CD4-positive, alpha-beta T cell treated with Interleukin-2 at 100 ng/mL for 4 hours (primary cell): Measurements from ENCODE around the gene CNOT8.
A peak's percentile ranks its signal among the peaks of the same experiment; 100 is the strongest.
"Not testable (repeated sequence)": the region's sequence is repeated elsewhere in the genome, so short reads cannot be mapped to it uniquely, and the experiment has no call there.

Source experiments
- DNase-seq: peaks from one replicate; pipeline ENCODE4 v3.0.0-alpha.2; 2020; ENCODE audit warnings: low spot score

Gene CNOT8

DNA sequence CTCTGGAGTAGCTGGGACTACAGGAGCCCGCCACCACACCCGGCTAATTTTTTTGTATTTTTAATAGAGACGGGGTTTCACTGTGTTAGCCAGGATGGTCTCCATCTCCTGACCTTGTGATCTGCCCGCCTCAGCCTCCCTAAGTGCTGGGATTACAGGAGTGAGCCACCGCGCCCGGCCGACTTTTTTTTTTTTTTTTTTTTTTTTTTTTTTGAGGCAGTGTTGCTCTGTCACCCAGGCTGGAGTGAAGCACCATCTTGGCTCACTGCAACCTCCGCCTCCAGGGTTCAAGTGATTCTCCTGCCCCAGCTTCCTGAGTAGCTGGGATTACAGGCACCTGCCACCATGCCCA is 22.8 kb upstream of the CNOT8 start:
- DNase-seq = not testable (repeated sequence)

- no peak for DNase-seq
Measured at GRCh38 chr5:154836225-154836624, 22.2 kb upstream of the CNOT8 start.

DNA sequence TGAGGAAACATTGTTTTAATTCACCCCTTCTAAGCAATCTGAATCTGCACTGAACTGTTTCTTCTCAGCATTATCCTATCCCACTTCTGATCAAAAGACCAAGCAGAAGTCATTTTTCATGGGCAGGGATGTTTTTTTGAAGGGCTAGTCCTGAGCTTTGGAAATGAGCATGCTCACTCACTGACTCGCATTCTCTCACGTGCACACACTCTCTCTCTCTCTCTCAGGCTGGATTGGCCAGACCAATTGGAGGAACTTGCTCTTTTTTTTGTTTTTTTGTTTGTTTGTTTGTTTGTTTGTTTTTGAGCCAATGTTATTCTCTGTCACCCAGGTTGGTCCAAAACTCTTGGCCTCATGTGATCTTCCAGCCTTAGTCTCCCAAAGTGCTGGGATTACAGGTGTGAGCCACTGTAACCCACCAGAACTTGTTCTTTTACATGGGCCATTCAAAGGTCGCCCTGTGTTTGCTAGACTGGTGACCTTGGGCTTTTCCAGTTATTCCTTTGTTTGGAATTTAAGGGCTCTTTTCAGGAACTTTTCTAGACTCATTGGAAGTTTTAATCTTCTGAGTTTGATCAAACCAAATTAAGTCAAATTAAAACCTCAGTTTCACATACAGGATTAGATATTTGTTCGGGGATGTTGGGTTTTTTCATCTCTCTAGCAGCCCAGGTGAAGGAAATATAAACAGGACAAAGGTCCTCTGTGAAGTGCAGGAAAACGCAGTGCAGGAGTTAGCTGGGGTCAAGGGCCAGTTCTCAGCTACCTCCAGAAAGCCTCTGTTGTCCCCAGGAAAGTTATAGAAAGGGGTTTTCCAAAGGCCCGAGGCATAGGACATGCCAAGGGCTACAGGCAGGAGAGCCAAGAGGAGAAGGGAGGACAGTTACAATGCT is 21.2 kb upstream of the CNOT8 start:
- no peak for DNase-seq

GRCh38 chr5:154840435-154841272 is 17.8 kb upstream of the CNOT8 start:
- DNase-seq = no peak

DNA sequence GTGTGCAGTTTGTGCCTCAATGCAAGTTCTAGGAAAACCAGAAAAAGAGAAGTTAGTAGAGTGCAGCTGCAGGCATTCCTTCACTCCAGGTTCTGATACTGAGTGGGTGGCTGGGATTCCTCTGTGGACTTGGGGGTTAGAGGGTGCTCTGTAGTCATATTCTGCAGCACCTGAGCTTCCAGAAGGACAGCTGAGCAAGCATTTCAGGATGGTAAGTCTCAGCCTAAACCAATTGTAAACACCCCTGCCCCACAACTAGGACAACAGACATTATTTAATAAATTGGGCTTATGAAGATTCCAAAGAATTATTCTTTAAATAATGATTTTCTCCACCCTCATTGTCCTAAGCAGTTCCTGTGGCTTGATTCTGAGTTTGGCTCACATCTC is 17.2 kb upstream of the CNOT8 start:
- no peak for DNase-seq

GRCh38 chr5:154842689-154843530 is 15.5 kb upstream of the CNOT8 start:
- DNase-seq = no peak

DNA sequence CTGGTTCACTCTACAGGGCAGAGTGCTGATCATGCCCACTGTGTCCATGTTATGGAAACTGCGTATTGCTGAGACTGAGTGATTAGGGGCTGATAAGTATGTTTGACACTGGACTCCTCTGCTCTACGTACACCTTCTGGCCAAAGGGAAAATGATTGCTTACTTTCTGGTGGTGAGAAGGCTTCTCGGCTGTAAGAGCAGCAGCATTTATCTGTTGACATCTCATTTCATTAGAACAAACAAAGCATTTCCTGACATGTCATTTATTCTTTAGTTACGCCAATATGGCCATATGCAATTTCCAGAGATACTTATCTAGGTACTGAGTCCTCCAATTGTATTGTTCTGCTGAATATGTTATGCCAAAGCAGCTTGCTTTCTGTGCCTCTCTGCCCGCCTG is 13.6 kb upstream of the CNOT8 start:
- no peak for DNase-seq

- no peak for DNase-seq
Measured at GRCh38 chr5:154849264-154849785, 9.1 kb upstream of the CNOT8 start.

DNA sequence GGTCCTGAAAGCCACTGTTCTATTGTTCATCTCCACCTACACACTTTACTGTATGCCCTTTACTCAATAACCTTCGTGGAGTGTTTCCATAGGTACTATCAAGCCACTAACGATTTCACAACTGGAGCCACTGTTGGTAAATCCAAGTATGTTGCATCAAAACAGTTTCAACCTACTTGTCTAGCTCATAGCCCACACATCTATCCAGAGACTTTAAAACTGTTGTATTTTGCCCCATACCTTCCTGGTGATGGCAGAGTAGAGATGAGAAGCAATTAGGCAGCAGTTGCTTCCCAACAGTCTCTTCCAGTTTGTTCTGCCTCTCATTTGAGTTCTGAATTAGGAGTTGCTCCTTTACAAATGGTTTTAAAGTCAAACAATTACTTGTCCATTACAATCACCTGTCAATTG is 8.6 kb upstream of the CNOT8 start:
- no peak for DNase-seq

DNA sequence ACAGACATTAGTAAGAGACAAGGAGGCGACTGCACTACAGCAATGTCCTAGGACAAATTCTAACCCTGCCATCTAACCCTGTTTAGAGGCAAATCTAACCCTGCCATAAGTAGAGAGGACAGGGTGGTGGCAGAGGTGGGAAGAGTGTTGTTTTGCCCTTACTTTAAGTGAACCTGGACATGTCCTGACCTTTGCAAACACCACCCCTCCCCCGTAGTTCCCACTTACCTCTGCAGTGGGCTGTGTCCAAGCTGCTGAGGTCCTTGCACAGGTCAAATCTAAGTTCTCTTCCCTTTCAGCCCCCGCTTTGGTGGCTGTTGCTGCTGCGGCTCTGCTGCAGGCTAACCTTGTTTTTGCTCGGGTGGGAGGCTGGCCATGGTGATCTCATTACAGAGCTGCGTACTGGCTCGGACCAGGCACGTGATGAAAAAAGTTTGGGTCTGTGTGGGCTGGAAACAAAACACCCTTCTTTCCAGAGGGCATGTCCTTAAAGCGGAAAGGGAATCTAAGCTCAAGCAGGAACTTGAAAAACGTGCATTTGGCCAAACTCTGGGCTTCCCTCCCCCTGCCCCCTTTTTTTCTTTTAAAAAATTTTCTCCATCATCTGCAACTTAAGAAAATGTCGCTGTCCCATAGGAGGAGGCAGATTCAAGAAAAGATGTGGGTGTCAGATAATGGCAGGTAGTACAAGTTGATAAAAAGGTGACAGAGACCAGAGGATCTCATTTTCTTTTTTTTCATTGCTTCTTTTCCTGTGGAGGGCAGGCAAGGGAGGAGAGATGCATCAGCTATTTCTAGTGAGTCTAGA is 8.0 kb upstream of the CNOT8 start, which contains the start of gene FAXDC2:
Gene FAXDC2 (minus strand): TSS at position 349 of the 808 bp plus-strand sequence. CDS start 12,425 bp downstream, outside the sequence.
- DNase-seq = no peak

GRCh38 chr5:154851351-154851750 is 7.1 kb upstream of the CNOT8 start:
- DNase-seq = no peak

DNA sequence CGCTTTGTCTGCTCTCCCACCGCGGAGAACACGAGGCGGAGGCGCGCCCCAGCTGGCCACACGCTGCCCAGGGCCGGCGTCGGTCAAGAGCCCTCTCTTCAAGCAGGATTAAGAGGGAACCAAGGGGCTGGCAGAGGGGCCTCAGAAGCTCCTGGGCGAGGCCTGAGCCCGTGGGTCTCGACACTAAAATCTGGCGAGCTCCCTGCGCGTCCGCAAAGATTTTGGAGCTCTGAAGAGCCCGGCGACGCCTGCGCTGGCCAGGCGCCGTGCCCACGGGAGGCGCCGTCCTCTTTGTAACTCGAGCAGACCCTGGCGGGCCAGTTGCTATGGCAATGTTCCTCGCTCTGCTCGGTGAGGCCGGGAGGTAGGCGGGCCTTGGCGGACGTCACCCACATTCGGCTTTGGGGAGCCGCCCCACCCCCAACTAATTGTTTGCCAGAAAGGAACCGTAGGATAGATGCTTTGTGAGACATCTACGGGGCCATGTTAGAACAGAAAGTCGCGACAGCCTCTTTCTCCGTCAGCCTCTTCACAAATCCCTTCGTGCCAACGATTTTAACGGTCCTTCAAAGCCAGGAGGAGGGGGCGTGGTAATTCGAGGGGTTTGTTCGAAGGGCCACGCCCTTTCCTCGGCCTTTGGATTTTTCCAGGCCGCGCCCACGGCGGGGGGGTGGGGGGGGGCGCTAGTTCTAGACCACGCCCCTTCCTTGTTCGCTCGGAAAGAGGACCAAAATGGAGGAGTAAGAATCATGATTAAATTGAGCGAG is 714 bp upstream of the CNOT8 start:
- peak; percentile 92 for DNase-seq

DNA sequence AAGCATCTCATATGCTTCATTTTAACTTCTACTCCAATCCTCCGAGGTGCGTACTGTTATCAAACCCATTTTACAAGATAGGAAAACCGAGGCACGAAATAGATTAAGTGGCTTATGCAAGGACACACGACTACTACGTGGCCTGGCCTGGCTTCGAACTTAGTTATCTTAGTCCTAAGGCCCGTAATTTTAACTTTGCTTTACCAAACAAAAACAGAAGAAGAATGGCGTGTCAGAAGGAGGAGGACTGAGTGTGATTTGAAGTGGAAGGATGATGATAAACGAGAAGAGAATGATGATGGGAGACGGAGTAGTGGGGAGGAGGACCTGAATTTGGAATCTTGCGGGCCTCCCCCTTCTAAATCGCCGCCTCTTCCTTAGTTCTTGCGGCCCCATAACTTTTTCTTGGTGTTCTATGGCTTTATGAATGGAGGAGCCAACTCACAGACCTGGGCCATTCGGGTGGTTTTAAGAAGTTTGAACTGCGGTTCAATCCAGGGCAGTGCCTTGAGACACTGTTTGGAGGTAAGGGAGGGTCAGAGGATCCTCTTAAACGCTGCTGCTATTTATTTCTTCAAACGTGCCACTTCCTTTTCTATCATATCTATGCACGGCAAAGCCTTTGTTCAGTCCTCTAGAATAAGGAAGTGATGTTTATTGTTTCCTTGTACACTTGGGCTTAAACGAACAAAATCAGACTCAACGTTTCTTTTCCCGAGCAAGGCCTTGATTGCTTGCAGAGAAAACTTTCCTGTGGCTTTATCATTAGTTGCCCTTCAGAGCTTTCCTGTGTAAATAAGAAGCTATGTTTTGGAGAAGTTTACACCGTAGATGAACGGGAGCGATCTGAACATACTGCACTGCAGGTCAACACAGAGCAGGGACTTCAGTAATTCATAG is 795 bp downstream of the CNOT8 start:
- peak; percentile 15 for DNase-seq

GRCh38 chr5:154860123-154860522 is 1.7 kb downstream of the CNOT8 start:
- DNase-seq = peak; percentile 14

DNA sequence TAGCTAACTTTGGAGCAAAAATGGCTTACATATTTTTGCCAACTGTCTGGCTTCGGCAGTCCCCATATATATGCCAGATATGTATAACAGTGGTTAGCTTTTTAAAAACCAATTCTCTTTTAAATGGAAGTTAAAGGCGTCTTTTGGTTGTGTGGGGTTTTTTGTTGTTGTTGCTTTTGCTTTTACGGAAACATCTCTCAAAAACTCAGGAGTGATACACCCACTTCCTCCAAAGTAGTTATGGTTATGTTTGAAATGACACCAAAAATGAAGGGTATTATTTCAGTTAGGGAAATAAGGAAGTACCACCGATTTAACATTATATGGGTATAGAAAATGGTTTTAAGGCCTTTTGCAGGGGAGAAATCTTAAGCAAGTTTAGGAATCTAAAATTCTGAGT is 2.3 kb downstream of the CNOT8 start:
- DNase-seq = no peak

DNA sequence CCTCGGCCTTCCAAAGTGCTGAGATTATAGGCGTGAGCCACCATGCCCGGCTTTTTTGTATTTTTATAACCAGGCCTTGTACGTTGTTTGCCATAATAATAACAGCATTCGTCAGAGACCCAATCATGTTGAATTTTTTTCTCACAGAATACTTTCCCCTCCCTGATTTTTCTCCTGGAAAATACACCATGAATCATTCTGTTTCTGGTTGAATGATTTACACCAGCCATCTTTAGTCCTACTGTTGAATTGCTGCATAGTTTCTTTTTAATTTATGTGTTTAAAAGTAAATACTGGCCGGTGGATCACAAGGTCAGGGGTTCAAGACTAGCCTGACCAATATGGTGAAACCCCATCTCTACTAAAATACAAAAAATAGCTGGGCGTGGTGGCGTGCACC is 3.5 kb downstream of the CNOT8 start:
- DNase-seq = no peak

- no peak for DNase-seq
Measured at GRCh38 chr5:154862766-154863165, 4.3 kb downstream of the CNOT8 start.

DNA sequence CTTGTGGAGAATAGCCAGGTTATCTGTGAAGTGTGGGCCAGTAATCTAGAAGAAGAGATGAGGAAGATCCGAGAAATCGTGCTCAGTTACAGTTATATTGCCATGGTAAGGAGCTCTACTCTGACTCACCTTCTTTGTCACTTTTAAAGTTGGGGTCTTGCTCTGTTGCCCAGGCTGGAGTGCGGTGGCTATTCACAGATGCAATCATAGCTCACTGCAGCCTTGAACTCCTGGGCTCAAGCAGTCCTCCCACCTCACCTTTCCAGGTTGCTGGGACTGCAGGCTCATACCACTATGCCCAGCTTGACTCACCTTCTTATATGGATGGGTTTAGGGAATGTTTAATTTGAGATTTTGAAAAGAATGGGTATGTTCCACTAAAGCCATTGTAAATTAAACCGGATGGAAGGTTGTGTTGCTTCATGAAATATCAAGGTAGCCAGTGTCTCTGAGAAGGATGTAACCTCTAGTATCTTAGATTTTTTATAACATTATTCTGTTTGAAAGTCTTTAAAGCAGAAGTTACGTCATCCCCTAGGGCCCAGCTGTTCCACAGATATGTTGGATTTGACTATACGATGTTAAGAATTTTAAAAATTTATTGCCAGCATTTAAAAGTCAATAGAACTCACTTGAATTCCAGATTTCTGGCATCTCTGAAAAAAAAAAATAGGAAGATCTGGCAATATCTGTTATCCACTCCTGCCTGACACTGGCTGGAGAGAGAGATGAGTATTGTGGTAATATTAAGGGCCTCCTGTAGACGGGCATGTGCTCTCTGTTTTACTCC is 5.1 kb downstream of the CNOT8 start:
- no peak for DNase-seq
